ENCODE measurements around the gene CTPS2.

Gene CTPS2

DNA sequence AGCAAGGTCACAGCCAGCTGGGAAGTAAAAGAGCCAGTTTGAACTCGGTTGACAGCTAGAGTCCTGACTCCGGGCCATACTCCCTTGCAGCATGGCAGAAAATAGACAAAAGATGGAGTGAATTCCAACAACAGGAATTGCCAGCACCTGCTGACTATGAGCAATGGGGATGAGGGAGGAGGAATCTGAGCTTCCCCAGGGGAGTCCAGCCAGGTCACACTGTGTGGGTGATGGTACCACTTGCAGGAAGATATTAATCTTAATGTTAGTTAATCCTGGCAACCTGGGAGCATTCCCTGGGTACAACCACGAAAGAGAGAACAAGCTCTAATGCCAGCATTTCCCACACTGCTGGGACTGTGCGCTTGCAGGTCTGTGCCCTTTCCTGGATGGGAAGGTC lies 110.6 kb downstream of the CTPS2 start:
- DNase-seq = no peak
- Histone ChIP-seq H3K9me3 (no peaks in the 10 kb centered on the region), H3K27me3 (no peaks in the 10 kb centered on the region), H3K36me3 (no peaks in the 10 kb centered on the region), H3K4me3 (ENCODE audit: low read depth, low read length) (no peak overlapping the region), H3K4me1 (no peaks in the 10 kb centered on the region)
- TF ChIP-seq CTCF (IDR thresholded peaks at IDR 0.05; ENCODE audit: low read depth, low read length) = no peak

- DNase-seq = no peak
- H3K4me1 ChIP-seq = no peaks in the 10 kb centered on the region
- H3K4me3 ChIP-seq (ENCODE audit: low read depth, low read length) = no peak overlapping the region
- H3K27me3 ChIP-seq = no peaks in the 10 kb centered on the region
- H3K36me3 ChIP-seq = no peaks in the 10 kb centered on the region
- no peaks in the 10 kb centered on the region for H3K9me3 ChIP-seq
- TF ChIP-seq CTCF (IDR thresholded peaks at IDR 0.05; ENCODE audit: low read depth, low read length) = no peak
Observed at GRCh38 chrX:16594490-16594889, 118.0 kb downstream of the CTPS2 start.

- H3K27me3 ChIP-seq = no peaks in the 10 kb centered on the region
- H3K4me3 ChIP-seq (ENCODE audit: low read depth, low read length) = no peak overlapping the region
- H3K9me3 ChIP-seq = no peaks in the 10 kb centered on the region
- H3K36me3 ChIP-seq = no peaks in the 10 kb centered on the region
- no peak for DNase-seq
- no peak for TF ChIP-seq CTCF (IDR thresholded peaks at IDR 0.05; ENCODE audit: low read depth, low read length)
- no peaks in the 10 kb centered on the region for H3K4me1 ChIP-seq
Observed at GRCh38 chrX:16593801-16594200, 118.7 kb downstream of the CTPS2 start.

GRCh38 chrX:16592194-16592770 lies 120.2 kb downstream of the CTPS2 start:
- Histone ChIP-seq H3K9me3 (no peaks in the 10 kb centered on the region), H3K4me3 (ENCODE audit: low read depth, low read length) (no peak overlapping the region), H3K4me1 (no peaks in the 10 kb centered on the region), H3K27me3 (no peaks in the 10 kb centered on the region), H3K36me3 (no peaks in the 10 kb centered on the region)
- TF ChIP-seq CTCF (IDR thresholded peaks at IDR 0.05; ENCODE audit: low read depth, low read length) = no peak
- no peak for DNase-seq

DNA sequence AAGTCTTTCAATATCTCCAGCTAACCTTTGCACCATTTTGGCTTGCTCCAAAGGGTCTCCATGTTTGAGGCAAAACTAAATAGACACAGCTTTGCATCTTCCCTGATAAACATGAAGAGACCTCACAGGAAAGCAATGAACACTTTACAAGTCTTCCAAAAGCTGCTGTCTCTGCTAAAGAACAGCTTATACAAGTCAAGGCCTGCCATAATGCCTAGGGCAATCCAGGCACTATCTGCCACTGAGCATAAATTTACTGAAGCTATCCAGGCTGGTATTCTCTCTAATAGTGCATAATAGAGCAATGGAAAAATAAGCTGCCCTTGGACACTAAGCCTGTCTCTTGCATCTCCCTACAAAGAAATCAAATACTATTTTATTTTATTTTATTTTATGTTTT lies 122.6 kb downstream of the CTPS2 start:
- no peak for DNase-seq
- Histone ChIP-seq H3K36me3 (no peaks in the 10 kb centered on the region), H3K4me1 (no peaks in the 10 kb centered on the region), H3K4me3 (ENCODE audit: low read depth, low read length) (no peak overlapping the region), H3K27me3 (no peaks in the 10 kb centered on the region), H3K9me3 (no peaks in the 10 kb centered on the region)
- TF ChIP-seq CTCF (IDR thresholded peaks at IDR 0.05; ENCODE audit: low read depth, low read length) = no peak

GRCh38 chrX:16589211-16589610 lies 123.3 kb downstream of the CTPS2 start:
- no peaks in the 10 kb centered on the region for H3K4me1 ChIP-seq
- no peaks in the 10 kb centered on the region for H3K36me3 ChIP-seq
- H3K27me3 ChIP-seq = no peaks in the 10 kb centered on the region
- no peak for TF ChIP-seq CTCF (IDR thresholded peaks at IDR 0.05; ENCODE audit: low read depth, low read length)
- DNase-seq = no peak
- H3K4me3 ChIP-seq (ENCODE audit: low read depth, low read length) = no peak overlapping the region
- H3K9me3 ChIP-seq = no peaks in the 10 kb centered on the region
